ENCODE data around the gene APC. TPM values are rescaled to one million over a fixed set of nuclear protein-coding genes. Genes with fewer than 3 reads are reported as not detected.

APC gene
- total RNA-seq, 1 donor from 2014 or later = 36.9 TPM

GRCh38 chr5:112763165-112763564 is 25.5 kb downstream of the APC start:
- Mint-ChIP-seq H3K4me1 (ENCODE audit: unreplicated experiment) (peaks cover 17% of the 10 kb centered on the region), H3K9me3 (ENCODE audit: unreplicated experiment) (no peaks in the 10 kb centered on the region), H3K4me3 (ENCODE audit: unreplicated experiment) (no peak overlapping the region), H3K36me3 (ENCODE audit: unreplicated experiment) (peaks cover 11% of the 10 kb centered on the region), H3K27me3 (ENCODE audit: unreplicated experiment) (no peaks in the 10 kb centered on the region), H3K27ac (ENCODE audit: unreplicated experiment) (no peak overlapping the region)
- DNase-seq (ENCODE audit: extremely low spot score, unreplicated experiment) = no peak
- no peak for TF ChIP-seq CTCF (IDR thresholded peaks at IDR 0.05)

- H3K27me3 Mint-ChIP-seq (ENCODE audit: unreplicated experiment) = no peaks in the 10 kb centered on the region
- peaks cover 10% of the 10 kb centered on the region for H3K36me3 Mint-ChIP-seq (ENCODE audit: unreplicated experiment)
- TF ChIP-seq CTCF (IDR thresholded peaks at IDR 0.05) = no peak
- H3K4me3 Mint-ChIP-seq (ENCODE audit: unreplicated experiment) = no peak overlapping the region
- peaks cover 11% of the 10 kb centered on the region for H3K4me1 Mint-ChIP-seq (ENCODE audit: unreplicated experiment)
- H3K27ac Mint-ChIP-seq (ENCODE audit: unreplicated experiment) = no peak overlapping the region
- no peaks in the 10 kb centered on the region for H3K9me3 Mint-ChIP-seq (ENCODE audit: unreplicated experiment)
- DNase-seq (ENCODE audit: extremely low spot score, unreplicated experiment) = no peak
These were observed 34.4 kb downstream of the APC start for GRCh38 chr5:112772124-112772523.

- no peak for TF ChIP-seq CTCF (IDR thresholded peaks at IDR 0.05)
- Mint-ChIP-seq H3K27me3 (ENCODE audit: unreplicated experiment) (no peaks in the 10 kb centered on the region), H3K4me1 (ENCODE audit: unreplicated experiment) (peaks cover 18% of the 10 kb centered on the region), H3K9me3 (ENCODE audit: unreplicated experiment) (no peaks in the 10 kb centered on the region), H3K36me3 (ENCODE audit: unreplicated experiment) (peaks cover 27% of the 10 kb centered on the region), H3K4me3 (ENCODE audit: unreplicated experiment) (no peak overlapping the region), H3K27ac (ENCODE audit: unreplicated experiment) (no peak overlapping the region)
- no peak for DNase-seq (ENCODE audit: extremely low spot score, unreplicated experiment)
These were observed 38.7 kb downstream of the APC start for GRCh38 chr5:112776301-112776856.

- peaks cover 36% of the 10 kb centered on the region for H3K36me3 Mint-ChIP-seq (ENCODE audit: unreplicated experiment)
- H3K4me1 Mint-ChIP-seq (ENCODE audit: unreplicated experiment) = peaks cover 10% of the 10 kb centered on the region
- no peak overlapping the region for H3K27ac Mint-ChIP-seq (ENCODE audit: unreplicated experiment)
- H3K27me3 Mint-ChIP-seq (ENCODE audit: unreplicated experiment) = no peaks in the 10 kb centered on the region
- DNase-seq (ENCODE audit: extremely low spot score, unreplicated experiment) = no peak
- TF ChIP-seq CTCF (IDR thresholded peaks at IDR 0.05) = no peak
- H3K4me3 Mint-ChIP-seq (ENCODE audit: unreplicated experiment) = no peak overlapping the region
- H3K9me3 Mint-ChIP-seq (ENCODE audit: unreplicated experiment) = no peaks in the 10 kb centered on the region
These were observed 41.8 kb downstream of the APC start for GRCh38 chr5:112779531-112779930.

- H3K9me3 Mint-ChIP-seq (ENCODE audit: unreplicated experiment) = no peaks in the 10 kb centered on the region
- H3K27me3 Mint-ChIP-seq (ENCODE audit: unreplicated experiment) = no peaks in the 10 kb centered on the region
- no peak overlapping the region for H3K27ac Mint-ChIP-seq (ENCODE audit: unreplicated experiment)
- peaks cover 3% of the 10 kb centered on the region for H3K4me1 Mint-ChIP-seq (ENCODE audit: unreplicated experiment)
- DNase-seq (ENCODE audit: extremely low spot score, unreplicated experiment) = no peak
- peaks cover 26% of the 10 kb centered on the region for H3K36me3 Mint-ChIP-seq (ENCODE audit: unreplicated experiment)
- H3K4me3 Mint-ChIP-seq (ENCODE audit: unreplicated experiment) = no peak overlapping the region
- TF ChIP-seq CTCF (IDR thresholded peaks at IDR 0.05) = no peak
These were observed 47.0 kb downstream of the APC start for GRCh38 chr5:112784726-112785125.
